ENCODE measurements around the gene R3HDML. TPM values are rescaled to one million over a fixed set of nuclear protein-coding genes. Genes with fewer than 3 reads are reported as not detected.

The R3HDML gene
- polyA plus RNA-seq, 4 donors, result 0.06 TPM; not detected in 3

- Histone ChIP-seq H3K36me3 (ENCODE audit: control insufficient read depth in 3 of 3, insufficient read depth in 2 of 3, low read depth in 1 of 3, low read length in 3 of 3) (peaks cover 0 to 52% (median 3%) of the 10 kb centered on the region in 3 donors), H3K27me3 (ENCODE audit: control insufficient read depth in 3 of 3, insufficient read depth in 3 of 3, low read length in 3 of 3) (no peaks in the 10 kb centered on the region), H3K4me3 (ENCODE audit: low read depth in 1 of 3, low read length in 3 of 3) (peak overlapping the region in 2 of 3 donors; percentile 66 to 69), H3K4me1 (ENCODE audit: control insufficient read depth in 3 of 3, insufficient read depth in 2 of 3, low read depth in 1 of 3, low read length in 2 of 3) (peaks cover 0 to 75% (median 11%) of the 10 kb centered on the region in 3 donors), H3K9me3 (ENCODE audit: control insufficient read depth in 2 of 2, insufficient read depth in 1 of 2, low read depth in 1 of 2, low read length in 1 of 2) (no peaks in the 10 kb centered on the region), H3K27ac (ENCODE audit: low read depth in 1 of 3, low read length in 2 of 3) (peak overlapping the region; percentile 47 to 94 (median 90))
- peak in 1 of 2 donors; percentile 70 for DNase-seq
- 41 to 61% (median 48%) methylated on average over 15 of the region's 15 CpGs for WGBS, 3 donors
- no peak for FAIRE-seq
Observed at GRCh38 chr20:44394702-44395460, 58.0 kb downstream of the R3HDML start.

GRCh38 chr20:44395461-44396340 is 58.9 kb downstream of the R3HDML start:
- peak overlapping the region in 2 of 3 donors; percentile 66 to 69 for H3K4me3 ChIP-seq (ENCODE audit: low read depth in 1 of 3, low read length in 3 of 3)
- FAIRE-seq (no peak), DNase-seq (peak; percentile 65 to 82)
- WGBS, 3 donors, result 25 to 55% (median 34%) methylated on average over 11 of the region's 11 CpGs
- H3K4me1 ChIP-seq (ENCODE audit: control insufficient read depth in 3 of 3, insufficient read depth in 2 of 3, low read depth in 1 of 3, low read length in 2 of 3), result peaks cover 0 to 80% (median 11%) of the 10 kb centered on the region in 3 donors
- H3K36me3 ChIP-seq (ENCODE audit: control insufficient read depth in 3 of 3, insufficient read depth in 2 of 3, low read depth in 1 of 3, low read length in 3 of 3), result peaks cover 0 to 47% (median 0%) of the 10 kb centered on the region in 3 donors
- H3K9me3 ChIP-seq (ENCODE audit: control insufficient read depth in 2 of 2, insufficient read depth in 1 of 2, low read depth in 1 of 2, low read length in 1 of 2), result no peaks in the 10 kb centered on the region
- H3K27me3 ChIP-seq (ENCODE audit: control insufficient read depth in 3 of 3, insufficient read depth in 3 of 3, low read length in 3 of 3), result no peaks in the 10 kb centered on the region
- H3K27ac ChIP-seq (ENCODE audit: low read depth in 1 of 3, low read length in 2 of 3), result peak overlapping the region; percentile 47 to 94 (median 90)

DNA sequence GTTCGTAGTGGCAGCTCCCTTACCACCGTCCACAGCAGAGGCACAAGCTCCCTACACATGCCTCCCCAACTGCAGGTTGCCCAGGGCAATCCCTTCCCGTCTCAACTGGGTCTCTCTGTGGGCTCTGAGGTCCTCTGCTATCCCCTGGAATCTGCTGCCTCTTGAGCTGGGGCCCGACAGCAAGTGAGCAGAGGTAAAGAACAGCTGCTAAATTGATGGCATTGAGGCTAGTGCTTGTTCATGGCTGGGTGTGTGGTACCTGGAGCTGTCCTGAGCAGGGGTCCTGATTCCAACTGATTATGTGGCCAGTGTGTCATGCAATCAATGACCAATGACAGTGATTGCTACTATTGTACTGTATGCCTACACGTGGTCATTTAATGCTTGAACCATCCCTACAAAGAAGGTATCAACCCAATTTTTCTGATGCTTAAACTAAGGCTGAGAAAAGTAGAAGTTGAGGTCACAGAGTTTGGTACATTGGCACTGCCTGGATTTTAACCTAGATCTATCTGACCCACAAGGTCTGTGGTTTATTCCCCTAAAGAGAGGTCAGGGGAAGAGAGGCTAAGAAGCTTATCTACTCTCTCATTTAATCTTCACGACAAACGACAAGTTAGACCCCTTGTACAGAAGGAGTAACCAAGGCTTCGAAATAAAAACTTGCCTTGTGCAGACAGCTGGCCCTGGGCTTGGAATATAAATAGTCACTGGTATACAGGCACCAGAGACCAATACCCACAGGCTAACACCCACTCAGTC is 59.7 kb downstream of the R3HDML start:
- peak in 1 of 2 donors; percentile 33 for DNase-seq
- Histone ChIP-seq H3K9me3 (ENCODE audit: control insufficient read depth in 2 of 2, insufficient read depth in 1 of 2, low read depth in 1 of 2, low read length in 1 of 2) (no peaks in the 10 kb centered on the region), H3K4me1 (ENCODE audit: control insufficient read depth in 3 of 3, insufficient read depth in 2 of 3, low read depth in 1 of 3, low read length in 2 of 3) (peaks cover 0 to 77% (median 11%) of the 10 kb centered on the region in 3 donors), H3K4me3 (ENCODE audit: low read depth in 1 of 3, low read length in 3 of 3) (no peak overlapping the region), H3K27ac (ENCODE audit: low read depth in 1 of 3, low read length in 2 of 3) (peak overlapping the region; percentile 24 to 90 (median 36)), H3K27me3 (ENCODE audit: control insufficient read depth in 3 of 3, insufficient read depth in 3 of 3, low read length in 3 of 3) (no peaks in the 10 kb centered on the region), H3K36me3 (ENCODE audit: control insufficient read depth in 3 of 3, insufficient read depth in 2 of 3, low read depth in 1 of 3, low read length in 3 of 3) (peaks cover 0 to 43% (median 0%) of the 10 kb centered on the region in 3 donors)
- no peak for FAIRE-seq
- 34 to 45% (median 39%) methylated on average over 8 of the region's 8 CpGs for WGBS, 3 donors

- Histone ChIP-seq H3K36me3 (ENCODE audit: control insufficient read depth in 3 of 3, insufficient read depth in 2 of 3, low read depth in 1 of 3, low read length in 3 of 3) (peaks cover 0 to 48% (median 0%) of the 10 kb centered on the region in 3 donors), H3K27ac (ENCODE audit: low read depth in 1 of 3, low read length in 2 of 3) (peak overlapping the region in 1 of 3 donors; percentile 97), H3K4me3 (ENCODE audit: low read depth in 1 of 3, low read length in 3 of 3) (no peak overlapping the region), H3K27me3 (ENCODE audit: control insufficient read depth in 3 of 3, insufficient read depth in 3 of 3, low read length in 3 of 3) (no peaks in the 10 kb centered on the region), H3K4me1 (ENCODE audit: control insufficient read depth in 3 of 3, insufficient read depth in 2 of 3, low read depth in 1 of 3, low read length in 2 of 3) (peaks cover 0 to 63% (median 11%) of the 10 kb centered on the region in 3 donors), H3K9me3 (ENCODE audit: control insufficient read depth in 2 of 2, insufficient read depth in 1 of 2, low read depth in 1 of 2, low read length in 1 of 2) (no peaks in the 10 kb centered on the region)
- peak; percentile 53 to 82 for DNase-seq
- no peak for FAIRE-seq
- whole genome bisulfite sequencing, 3 donors, result 25 to 60% (median 36%) methylated on average over 2 of the region's 2 CpGs
Observed at GRCh38 chr20:44398335-44398734, 61.5 kb downstream of the R3HDML start.

DNA sequence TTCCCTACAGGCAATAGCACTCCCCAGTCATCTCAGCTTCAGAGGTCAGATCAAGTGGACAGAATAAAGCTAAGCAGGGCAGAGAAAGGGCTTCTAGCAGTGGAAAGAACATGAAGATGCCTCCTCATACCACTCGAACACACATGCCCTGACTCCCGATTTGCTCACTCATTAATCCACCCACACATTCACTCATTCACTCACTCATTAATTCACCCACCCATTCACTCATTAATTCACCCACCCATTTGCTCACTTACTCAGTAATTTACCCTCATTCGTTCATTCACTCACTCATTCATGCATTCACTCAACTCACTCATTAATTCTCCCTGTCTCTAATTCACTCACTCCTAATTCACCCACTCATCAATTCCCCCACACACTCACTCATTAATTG is 62.6 kb downstream of the R3HDML start:
- FAIRE-seq, result no peak
- H3K4me3 ChIP-seq (ENCODE audit: low read depth in 1 of 3, low read length in 3 of 3), result no peak overlapping the region
- 40 to 56% (median 45%) methylated on average over 3 of the region's 3 CpGs for WGBS, 3 donors
- peaks cover 0 to 51% (median 0%) of the 10 kb centered on the region in 3 donors for H3K36me3 ChIP-seq (ENCODE audit: control insufficient read depth in 3 of 3, insufficient read depth in 2 of 3, low read depth in 1 of 3, low read length in 3 of 3)
- peaks cover 0 to 52% (median 11%) of the 10 kb centered on the region in 3 donors for H3K4me1 ChIP-seq (ENCODE audit: control insufficient read depth in 3 of 3, insufficient read depth in 2 of 3, low read depth in 1 of 3, low read length in 2 of 3)
- peak overlapping the region in 2 of 3 donors; percentile 78 to 97 for H3K27ac ChIP-seq (ENCODE audit: low read depth in 1 of 3, low read length in 2 of 3)
- peak in 1 of 2 donors; percentile 26 for DNase-seq
- no peaks in the 10 kb centered on the region for H3K27me3 ChIP-seq (ENCODE audit: control insufficient read depth in 3 of 3, insufficient read depth in 3 of 3, low read length in 3 of 3)
- H3K9me3 ChIP-seq (ENCODE audit: control insufficient read depth in 2 of 2, insufficient read depth in 1 of 2, low read depth in 1 of 2, low read length in 1 of 2), result no peaks in the 10 kb centered on the region

GRCh38 chr20:44400671-44400969 is 63.8 kb downstream of the R3HDML start:
- FAIRE-seq (no peak), DNase-seq (no peak)
- no peaks in the 10 kb centered on the region for H3K9me3 ChIP-seq (ENCODE audit: control insufficient read depth in 2 of 2, insufficient read depth in 1 of 2, low read depth in 1 of 2, low read length in 1 of 2)
- peak overlapping the region; percentile 74 to 97 (median 78) for H3K27ac ChIP-seq (ENCODE audit: low read depth in 1 of 3, low read length in 2 of 3)
- H3K4me3 ChIP-seq (ENCODE audit: low read depth in 1 of 3, low read length in 3 of 3), result peak overlapping the region in 1 of 3 donors; percentile 99
- H3K4me1 ChIP-seq (ENCODE audit: control insufficient read depth in 3 of 3, insufficient read depth in 2 of 3, low read depth in 1 of 3, low read length in 2 of 3), result peaks cover 0 to 50% (median 11%) of the 10 kb centered on the region in 3 donors
- peaks cover 0 to 55% (median 0%) of the 10 kb centered on the region in 3 donors for H3K36me3 ChIP-seq (ENCODE audit: control insufficient read depth in 3 of 3, insufficient read depth in 2 of 3, low read depth in 1 of 3, low read length in 3 of 3)
- no peaks in the 10 kb centered on the region for H3K27me3 ChIP-seq (ENCODE audit: control insufficient read depth in 3 of 3, insufficient read depth in 3 of 3, low read length in 3 of 3)
- WGBS, 3 donors, result 13 to 59% (median 26%) methylated on average over 5 of the region's 5 CpGs
